Esophagus squamous epithelium (tissue), 4 donors: ENCODE results near the gene FLT3.

Source experiments
- POLR2A ChIP-seq, 4 donors: fragments of 450-650 bp; IDR thresholded peaks; one replicate each; pipeline ENCODE4 v1.6.1; 2017; ENCODE audit warnings: antibody characterized with exemption in 4 of 4, mild to moderate bottlenecking in 4 of 4, moderate library complexity in 3 of 4
- TF ChIP-seq, protein P1 (sequence below), 6 experiments: fragments of 450-650 bp in 4 of 6; fragments of 200-600 bp in 2 of 6; sonication (generic) in 2 of 6; IDR thresholded peaks; one replicate each; pipeline ENCODE4 v1.5.1; 2016 to 2019; ENCODE audit warnings: antibody characterized with exemption in 6 of 6, mild to moderate bottlenecking in 4 of 6, moderate library complexity in 4 of 6

DNA sequence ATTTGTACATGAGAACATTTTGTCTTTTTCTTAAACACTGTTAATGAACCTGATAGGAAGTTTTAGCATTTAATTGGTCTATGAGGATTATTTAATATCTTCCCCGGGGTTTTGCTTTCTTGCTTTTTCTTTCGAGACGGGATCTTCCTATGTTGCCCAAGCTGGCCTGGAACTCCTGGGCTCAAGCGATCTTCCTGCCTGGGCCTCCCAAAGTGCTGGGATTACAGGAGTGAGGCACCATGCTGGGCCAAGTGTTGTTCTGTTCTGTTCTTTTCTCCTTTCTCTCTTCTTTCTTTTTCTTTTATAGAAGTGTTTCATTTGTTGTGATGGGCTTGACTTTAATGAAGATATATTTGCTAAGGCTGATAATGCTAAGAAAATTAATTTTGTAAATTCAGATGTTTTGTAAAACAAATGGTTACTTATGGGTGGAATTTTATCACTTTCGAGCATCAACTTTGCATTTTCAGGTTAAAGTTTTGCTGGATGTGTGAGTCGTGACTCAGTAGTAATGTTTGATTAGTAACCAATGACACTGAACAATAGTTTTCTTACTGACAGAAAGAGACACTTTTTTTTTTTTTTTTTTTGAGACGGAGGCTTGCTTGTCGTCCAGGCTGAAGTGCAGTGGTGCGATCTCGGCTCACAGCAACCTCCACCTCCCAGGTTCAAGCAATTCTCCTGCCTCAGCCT is 40.2 kb upstream of the FLT3 start:
- TF ChIP-seq, protein P1, sequence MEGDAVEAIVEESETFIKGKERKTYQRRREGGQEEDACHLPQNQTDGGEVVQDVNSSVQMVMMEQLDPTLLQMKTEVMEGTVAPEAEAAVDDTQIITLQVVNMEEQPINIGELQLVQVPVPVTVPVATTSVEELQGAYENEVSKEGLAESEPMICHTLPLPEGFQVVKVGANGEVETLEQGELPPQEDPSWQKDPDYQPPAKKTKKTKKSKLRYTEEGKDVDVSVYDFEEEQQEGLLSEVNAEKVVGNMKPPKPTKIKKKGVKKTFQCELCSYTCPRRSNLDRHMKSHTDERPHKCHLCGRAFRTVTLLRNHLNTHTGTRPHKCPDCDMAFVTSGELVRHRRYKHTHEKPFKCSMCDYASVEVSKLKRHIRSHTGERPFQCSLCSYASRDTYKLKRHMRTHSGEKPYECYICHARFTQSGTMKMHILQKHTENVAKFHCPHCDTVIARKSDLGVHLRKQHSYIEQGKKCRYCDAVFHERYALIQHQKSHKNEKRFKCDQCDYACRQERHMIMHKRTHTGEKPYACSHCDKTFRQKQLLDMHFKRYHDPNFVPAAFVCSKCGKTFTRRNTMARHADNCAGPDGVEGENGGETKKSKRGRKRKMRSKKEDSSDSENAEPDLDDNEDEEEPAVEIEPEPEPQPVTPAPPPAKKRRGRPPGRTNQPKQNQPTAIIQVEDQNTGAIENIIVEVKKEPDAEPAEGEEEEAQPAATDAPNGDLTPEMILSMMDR (IDR thresholded peaks at IDR 0.05): no peak
- TF ChIP-seq POLR2A (IDR thresholded peaks at IDR 0.05): no peak
